ENCODE results near the gene KRTAP2-1.
"Not testable (repeated sequence)": the region's sequence is repeated elsewhere in the genome, so short reads cannot be mapped to it uniquely, and the experiment has no call there.

The KRTAP2-1 gene

GRCh38 chr17:41012326-41013120 lies 34.6 kb downstream of the KRTAP2-1 start:
- no peak for DNase-seq (ENCODE audit: low read depth)

DNA sequence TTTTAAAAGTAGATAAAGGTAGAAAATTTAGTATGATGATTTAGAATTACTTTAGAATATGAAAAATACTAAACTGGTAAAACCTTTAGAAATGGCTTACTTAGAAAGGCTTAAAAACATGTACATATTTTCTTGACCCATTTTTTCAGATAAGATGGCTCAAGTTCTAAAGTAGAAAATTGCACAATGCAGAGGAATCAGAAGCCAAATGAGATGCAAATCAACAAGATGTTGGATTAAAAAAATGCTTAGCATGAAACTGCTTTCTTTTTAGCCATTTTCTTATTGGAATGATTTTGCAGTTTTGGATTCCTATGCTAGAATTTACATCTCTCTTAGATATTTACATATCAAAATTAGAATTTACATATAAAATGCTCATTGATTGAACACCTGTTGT lies 36.7 kb downstream of the KRTAP2-1 start:
- DNase-seq (ENCODE audit: low read depth), result no peak

DNA sequence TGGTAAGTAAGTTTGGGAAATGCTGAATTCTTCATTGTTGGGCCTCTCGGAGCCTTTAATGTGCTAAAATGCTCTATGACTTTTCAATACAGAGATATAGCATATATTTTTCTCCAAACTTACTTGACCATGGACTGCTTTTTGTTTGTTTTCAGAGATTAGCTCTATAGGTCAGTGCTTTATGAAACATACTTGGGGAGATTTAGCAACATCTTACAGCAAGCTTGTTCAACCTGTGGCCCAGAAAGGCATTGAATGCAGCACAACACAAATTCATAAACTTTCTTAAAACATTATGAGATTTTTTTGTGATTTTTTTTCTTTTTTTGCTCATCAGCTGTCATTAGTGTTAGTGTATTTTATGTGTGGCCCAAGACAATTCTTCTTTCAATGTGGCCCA lies 37.2 kb downstream of the KRTAP2-1 start:
- DNase-seq (ENCODE audit: low read depth), result no peak

DNA sequence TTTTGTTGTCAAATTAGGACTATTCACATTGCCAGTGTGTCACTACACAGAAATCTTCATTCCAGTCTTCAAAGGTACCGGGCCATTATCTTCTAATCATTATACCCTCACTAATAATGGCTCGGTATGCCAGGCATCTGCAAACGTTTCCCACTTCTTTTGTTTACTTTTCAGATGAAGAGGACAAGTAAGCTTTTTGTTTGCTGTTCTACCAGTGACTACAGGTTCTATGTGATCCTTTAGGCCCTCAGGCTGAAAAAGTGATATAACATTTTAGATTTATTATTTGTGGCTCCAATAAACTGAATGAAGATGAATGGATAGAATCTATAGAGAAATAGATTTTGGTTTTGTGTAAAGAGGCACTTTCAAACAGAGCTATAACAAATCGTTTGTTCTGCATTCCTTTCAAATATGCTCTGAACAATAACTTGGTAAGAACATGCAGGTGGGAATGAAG lies 37.8 kb downstream of the KRTAP2-1 start:
- no peak for DNase-seq (ENCODE audit: low read depth)

DNA sequence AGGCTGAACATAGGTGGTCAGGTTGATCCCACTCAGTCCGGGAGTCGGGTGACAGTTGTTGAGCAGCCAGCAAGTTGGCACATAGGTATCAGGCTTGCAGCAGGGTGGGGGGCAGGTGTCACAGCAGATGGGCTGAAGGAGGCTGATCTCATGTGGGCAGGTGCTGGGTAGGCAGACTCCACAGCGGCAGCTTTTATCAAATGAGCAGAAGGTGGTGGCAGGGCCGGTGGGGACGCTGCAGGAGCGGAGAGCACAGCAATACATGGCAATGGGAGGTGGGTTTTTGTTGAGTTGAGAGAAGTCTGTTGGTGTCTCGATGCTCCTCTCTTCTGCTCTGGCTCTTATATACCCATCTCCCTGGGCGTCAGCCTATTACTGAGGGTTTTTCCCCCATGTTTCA lies 38.3 kb downstream of the KRTAP2-1 start, which contains the start of gene KRTAP3-1:
KRTAP3-1 (minus strand) TSS at position 318 of the 400 bp plus-strand sequence; CDS start at position 264, 54 bp downstream.
- no peak for DNase-seq (ENCODE audit: low read depth)

GRCh38 chr17:41004397-41004796 lies 42.7 kb downstream of the KRTAP2-1 start:
- DNase-seq (ENCODE audit: low read depth), result no peak

- no peak for DNase-seq (ENCODE audit: low read depth)
These were observed 43.2 kb downstream of the KRTAP2-1 start for GRCh38 chr17:41003926-41004325.

- peak; percentile 74 for DNase-seq (ENCODE audit: low read depth)
These were observed 44.3 kb downstream of the KRTAP2-1 start for GRCh38 chr17:41002814-41003213.

DNA sequence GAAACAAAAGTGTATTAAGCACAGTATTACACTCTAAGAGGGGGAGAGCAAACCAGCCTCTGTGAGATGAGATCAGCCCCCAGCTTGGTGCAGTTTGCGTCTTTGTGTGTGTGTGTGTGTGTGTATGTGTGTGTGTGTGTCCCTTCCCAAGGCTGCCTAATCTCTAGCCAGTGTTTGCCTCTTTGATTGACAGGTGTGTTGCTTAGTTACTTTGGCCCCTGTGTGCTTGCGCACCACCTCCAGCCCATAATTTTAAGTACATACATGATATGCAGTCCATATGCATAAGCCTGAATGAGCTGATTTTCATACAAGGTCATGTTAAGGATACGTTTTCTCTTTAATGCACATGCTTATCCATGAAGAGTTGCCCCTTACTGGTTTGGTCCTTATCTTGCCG lies 45.3 kb downstream of the KRTAP2-1 start:
- no peak for DNase-seq (ENCODE audit: low read depth)

DNA sequence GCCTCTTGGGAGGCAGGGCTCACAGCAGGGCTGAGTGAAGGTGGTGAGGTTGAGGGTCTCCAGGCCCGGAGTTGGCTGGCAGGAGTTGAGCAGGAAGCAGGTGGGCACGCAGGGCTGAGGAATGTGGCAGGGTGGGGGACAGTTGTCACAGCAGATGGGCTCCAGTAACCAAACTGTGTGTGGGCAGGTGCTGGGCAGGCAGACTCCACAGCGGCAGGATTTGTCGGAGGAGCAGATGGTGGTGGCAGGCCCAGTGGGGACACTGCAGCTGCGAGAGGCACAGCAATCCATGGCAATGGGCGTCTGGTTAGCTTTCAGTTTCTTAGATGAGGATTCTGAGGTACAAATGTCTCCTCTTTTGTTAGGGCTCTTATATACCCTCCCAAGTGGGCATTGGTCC lies 47.6 kb downstream of the KRTAP2-1 start, which contains the start of gene KRTAP3-2:
KRTAP3-2 (minus strand) TSS at position 344 of the 400 bp plus-strand sequence; CDS start at position 291, 53 bp downstream.
- DNase-seq (ENCODE audit: low read depth), result not testable (repeated sequence)

- no peak for DNase-seq (ENCODE audit: low read depth)
These were observed 49.8 kb downstream of the KRTAP2-1 start for GRCh38 chr17:40997361-40997760.

DNA sequence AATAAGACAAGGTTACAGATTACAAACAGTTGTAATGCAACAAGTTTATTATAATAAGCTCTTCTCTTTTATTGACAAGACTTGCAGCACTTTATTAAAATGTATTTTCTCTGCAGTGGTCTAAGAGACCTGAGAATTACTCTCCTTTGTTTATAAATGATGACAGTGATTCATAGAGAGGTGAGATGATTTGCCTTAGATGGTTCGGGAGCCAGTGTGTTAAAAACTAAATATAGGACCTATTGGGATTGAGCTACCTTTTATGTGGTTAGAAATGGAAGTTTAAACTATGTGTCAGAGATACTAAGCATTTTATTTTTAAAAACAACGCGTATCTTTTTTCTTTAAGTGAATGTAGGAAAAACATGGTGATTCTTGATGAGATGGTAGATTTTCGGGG lies 50.3 kb downstream of the KRTAP2-1 start:
- peak; percentile 19 for DNase-seq (ENCODE audit: low read depth)

All from ELR (cell line).